ENCODE results near the gene ATP5F1D. TPM values are rescaled to one million over a fixed set of nuclear protein-coding genes. Genes with fewer than 3 reads are reported as not detected.

The ATP5F1D gene
- total and polyA plus RNA-seq, 2 of the 13 experiments (the other 11 are each of a cell fraction or from before 2014, with no cell fraction given): 39.4 to 78.7 TPM

- ATAC-seq (no peak), DNase-seq (ENCODE audit: low spot score) (no peak), FAIRE-seq (no peak)
- no peak overlapping the region for H3K4me2 ChIP-seq (ENCODE audit: low read depth, low read length)
- H2AFZ ChIP-seq (ENCODE audit: low read length): no peak overlapping the region
- BruUV-seq (replicated peaks): no TSS peak
- WGBS (ENCODE audit: low lambda C conversion rate): over 99% methylated on average over 18 of the region's 61 CpGs
- peaks cover 4% of the 10 kb centered on the region in 2 experiments; a peak in 2 of 5 replicates for H3K36me3 ChIP-seq (replicated peaks in 1 of 2; ENCODE audit: control insufficient read depth in 1 of 2, insufficient read depth in 2 of 2, low read length in 2 of 2)
- H3K27ac ChIP-seq (ENCODE audit: extremely low read length, insufficient read depth, low read length): no peak overlapping the region
- in situ Hi-C loops (cut with HindIII; ENCODE audit: extremely low pct_ligation_motif_present, low pct_unique_long_range_greater_than_20kb) (no loop called here), intact Hi-C loops (cut with micrococcal nuclease; ENCODE audit: unreplicated experiment) (no loop called here)
- H4K20me1 ChIP-seq (ENCODE audit: insufficient read depth, low read length): no peaks in the 10 kb centered on the region
- H3K4me1 ChIP-seq (ENCODE audit: insufficient read depth, low read length): peaks cover 24% of the 10 kb centered on the region
- POLR2A ChIA-PET: interaction anchor here (0.5 kb wide), 1 partner anchor 634 kb away, joined by 3 read pairs; no protein-coding TSS in a partner anchor
- H3K9ac ChIP-seq (ENCODE audit: insufficient read depth, low read depth, low read length): no peak overlapping the region
- H3K9me3 ChIP-seq (ENCODE audit: low read length): no peaks in the 10 kb centered on the region
- no peak overlapping the region for H3K4me3 ChIP-seq (replicated peaks in 1 of 3; ENCODE audit: insufficient read depth in 1 of 3, low read depth in 2 of 3, low read length in 3 of 3)
- H3K27me3 ChIP-seq (ENCODE audit: control insufficient read depth in 1 of 2, insufficient read depth in 2 of 2, low read length in 2 of 2): no peaks in the 10 kb centered on the region
- CTCF ChIA-PET (ENCODE audit: low intra/inter-chr PET ratio, low total read pairs): no interaction called here
- no peaks in the 10 kb centered on the region for H3K79me2 ChIP-seq (ENCODE audit: insufficient read depth, low read length)
- no peak for TF ChIP-seq AGO2 (optimal IDR thresholded peaks at IDR 0.05; ENCODE audit: low read depth, low read length)
- TF ChIP-seq HNF4A (CRISPR knock-in tag; IDR thresholded peaks at IDR 0.05): peak; percentile 13; the same call in 1 of the 2 replicates
- no peak for TF ChIP-seq ELF4 (CRISPR knock-in tag; IDR thresholded peaks at IDR 0.05; ENCODE audit: borderline replicate concordance)
- no peak for TF ChIP-seq ZFX (CRISPR knock-in tag; IDR thresholded peaks at IDR 0.05; ENCODE audit: low read depth)
- TF ChIP-seq GFI1 (CRISPR knock-in tag; IDR thresholded peaks at IDR 0.05; ENCODE audit: borderline replicate concordance): no peak
- no peak for TF ChIP-seq HOXD1 (CRISPR knock-in tag; IDR thresholded peaks at IDR 0.05)
- TF ChIP-seq KDM2A (CRISPR knock-in tag; IDR thresholded peaks at IDR 0.05; ENCODE audit: borderline replicate concordance, low read depth): no peak
- 0 out of 2 replicates have a peak, but pooled peaks have one; percentile 18 for TF ChIP-seq ZNF281 (CRISPR knock-in tag; IDR thresholded peaks at IDR 0.05; ENCODE audit: borderline replicate concordance)
- TF ChIP-seq HNF4G (IDR thresholded peaks at IDR 0.05; ENCODE audit: borderline replicate concordance, low read depth, low read length): 0 out of 2 replicates have a peak, but pooled peaks have one; percentile 11
- TF ChIP-seq HNF4G (CRISPR knock-in tag; IDR thresholded peaks at IDR 0.05; ENCODE audit: borderline replicate concordance, low read depth): no peak
- TF ChIP-seq ZBTB7A (CRISPR knock-in tag; IDR thresholded peaks at IDR 0.05): peak; percentile 54; the same call in 1 of the 2 replicates
- peak; percentile 5; the same call in 1 of the 2 replicates for TF ChIP-seq ZNF768 (CRISPR knock-in tag; IDR thresholded peaks at IDR 0.05)
- TF ChIP-seq STAG1 (CRISPR knock-in tag; IDR thresholded peaks at IDR 0.05): no peak
- peak; percentile 98 for TF ChIP-seq ZBTB33 (CRISPR knock-in tag; IDR thresholded peaks at IDR 0.05)
- TF ChIP-seq ZBTB38 (CRISPR knock-in tag; IDR thresholded peaks at IDR 0.05): peak; percentile 71
- TF ChIP-seq ZFP91 (CRISPR knock-in tag; IDR thresholded peaks at IDR 0.05; ENCODE audit: borderline replicate concordance): 0 out of 2 replicates have a peak, but pooled peaks have one; percentile 20
Measured at GRCh38 chr19:1229924-1230782, 11.4 kb upstream of the ATP5F1D start.

Measured in HepG2 (cell line).